CD14-positive monocyte (primary cell): ENCODE results near the gene REV3L. TPM values are rescaled to one million over a fixed set of nuclear protein-coding genes. Genes with fewer than 3 reads are reported as not detected.

Source experiments
- DNase-seq, 3 donors: peaks; one replicate each; pipeline ENCODE4 v3.0.0-alpha.2; 2011 to 2022
- H2AFZ ChIP-seq: 2 replicates; pipeline ENCODE4 v1.6.0; 2012; ENCODE audit warnings: mild to moderate bottlenecking, low read depth, low read length, inconsistent platforms; ENCODE audit not compliant: insufficient read depth, poor library complexity, severe bottlenecking
- H3K27ac ChIP-seq, 2 donors: 1 replicate in 1 of 2; 2 replicates in 1 of 2; pipeline ENCODE4 v1.5.1; 2012 to 2013; ENCODE audit warnings: low read length in 2 of 2, control low read depth in 1 of 2, inconsistent platforms in 1 of 2, low read depth in 1 of 2, mild to moderate bottlenecking in 1 of 2
- H3K27me3 ChIP-seq, 2 donors: one replicate each; pipeline versions ENCODE4 v1.6.0 to v1.6.1; 2011 to 2013; ENCODE audit warnings: low read length in 2 of 2; ENCODE audit not compliant: control insufficient read depth in 2 of 2, insufficient read depth in 2 of 2
- H3K36me3 ChIP-seq, 2 donors: replicated peaks in 1 of 2; 1 replicate in 1 of 2; 2 replicates in 1 of 2; pipeline versions ENCODE4 v1.5.1 to v1.6.1; 2012 to 2013; ENCODE audit warnings: low read length in 2 of 2, control low read depth in 1 of 2, inconsistent platforms in 1 of 2, mild to moderate bottlenecking in 1 of 2; ENCODE audit not compliant: insufficient read depth in 2 of 2, control insufficient read depth in 1 of 2
- H3K4me1 ChIP-seq, 2 donors: 1 replicate in 1 of 2; 2 replicates in 1 of 2; pipeline versions ENCODE4 v1.5.1 to v1.6.1; 2012 to 2013; ENCODE audit warnings: low read length in 2 of 2, control low read depth in 1 of 2, inconsistent platforms in 1 of 2, mild to moderate bottlenecking in 1 of 2, moderate library complexity in 1 of 2; ENCODE audit not compliant: insufficient read depth in 2 of 2, control insufficient read depth in 1 of 2
- H3K4me2 ChIP-seq: replicated peaks from 2 replicates; pipeline ENCODE3; 2012; ENCODE audit warnings: low read length, moderate library complexity, mild to moderate bottlenecking; ENCODE audit not compliant: poor library complexity, severe bottlenecking; ENCODE audit errors: extremely low read depth
- H3K4me3 ChIP-seq, 3 experiments: fragments of 200-600 bp in 1 of 3; sonication (generic) in 1 of 3; replicated peaks in 1 of 3; 1 replicate in 2 of 3; 2 replicates in 1 of 3; pipeline ENCODE4 v1.5.1; 2011 to 2013; ENCODE audit warnings: low read length in 3 of 3, mild to moderate bottlenecking in 3 of 3, control low read depth in 2 of 3, low read depth in 2 of 3, inconsistent platforms in 1 of 3, moderate library complexity in 1 of 3
- H3K79me2 ChIP-seq: 2 replicates; pipeline ENCODE4 v1.6.0; 2012; ENCODE audit warnings: mild to moderate bottlenecking, control low read depth, inconsistent platforms, low read length, moderate library complexity; ENCODE audit not compliant: insufficient read depth
- H3K9ac ChIP-seq: 2 replicates; pipeline ENCODE4 v1.6.0; 2017; ENCODE audit warnings: low read length, mild to moderate bottlenecking; ENCODE audit not compliant: insufficient read depth, poor library complexity, severe bottlenecking
- H3K9me3 ChIP-seq, 2 donors: replicated peaks in 1 of 2; 1 replicate in 1 of 2; 2 replicates in 1 of 2; pipeline versions ENCODE4 v1.5.1 to v1.6.1; 2012 to 2013; ENCODE audit warnings: low read length in 2 of 2, control low read depth in 1 of 2; ENCODE audit not compliant: control insufficient read depth in 1 of 2, insufficient read depth in 1 of 2
- H4K20me1 ChIP-seq: 2 replicates; pipeline ENCODE4 v1.6.0; 2012; ENCODE audit warnings: mild to moderate bottlenecking, low read length, control low read depth, moderate library complexity; ENCODE audit not compliant: insufficient read depth
- H3K27ac Mint-ChIP-seq, 7 donors: one replicate each; pipeline ENCODE4 v1.8.0; 2020; ENCODE audit warnings: mild to moderate bottlenecking in 7 of 7, mixed read lengths in 7 of 7, moderate library complexity in 6 of 7, inconsistent platforms in 2 of 7
- H3K27me3 Mint-ChIP-seq, 3 donors: one replicate each; pipeline ENCODE4 v1.8.0; 2021 to 2022; ENCODE audit warnings: low read depth in 3 of 3, mild to moderate bottlenecking in 3 of 3, mixed read lengths in 3 of 3, moderate library complexity in 3 of 3, inconsistent platforms in 1 of 3
- H3K36me3 Mint-ChIP-seq, 2 donors: one replicate each; pipeline ENCODE4 v1.8.0; 2020; ENCODE audit warnings: mixed read lengths in 2 of 2, inconsistent platforms in 1 of 2, mild to moderate bottlenecking in 1 of 2
- H3K4me1 Mint-ChIP-seq: one replicate; pipeline ENCODE4 v1.8.0; 2020; ENCODE audit warnings: mild to moderate bottlenecking, mixed read lengths
- H3K4me3 Mint-ChIP-seq, 2 donors: one replicate each; pipeline ENCODE4 v1.8.0; 2020; ENCODE audit warnings: mild to moderate bottlenecking in 2 of 2, mixed read lengths in 2 of 2, moderate library complexity in 1 of 2
- H3K9me3 Mint-ChIP-seq, 7 donors: one replicate each; pipeline ENCODE4 v1.8.0; 2020 to 2022; ENCODE audit warnings: mixed read lengths in 7 of 7, mild to moderate bottlenecking in 6 of 7, moderate library complexity in 6 of 7, inconsistent platforms in 2 of 7
- WGBS: methylation state at CpG from one replicate; pipeline ENCODE4 v1.1.5; 2013; ENCODE audit warnings: missing lambda C conversion rate; ENCODE audit not compliant: insufficient coverage; 5-methylcytosine and 5-hydroxymethylcytosine counted together
- intact Hi-C, 2 donors: fragments of 100-400 bp; cut with micrococcal nuclease; formaldehyde crosslinking; loops; one replicate each; pipeline versions ENCODE4 v1.15.0 to v1.15.1; 2023
- polyA plus RNA-seq, 3 donors: library from polyadenylated mRNA; depleted of rRNA in 1 of 3; unstranded in 2 of 3; stranded (reverse) in 1 of 3; fragments of 300-500 nt in 2 of 3; fragments of >200 nt in 1 of 3; fragmentation: Illumina TruSeq in 2 of 3; gene quantifications; 1 replicate in 2 of 3; 2 replicates in 1 of 3; pipeline ENCODE4 v1.2.3, GENCODE V29; 2012 to 2021
- TF ChIP-seq, protein P1 (sequence below): fragments of 200-600 bp; IDR thresholded peaks from one replicate; pipeline ENCODE4 v1.8.0; 2022; ENCODE audit warnings: antibody characterized with exemption, mild to moderate bottlenecking

Gene REV3L
- polyA plus RNA-seq, 3 donors = 3.4 to 5.7 (median 4.9) TPM

DNA sequence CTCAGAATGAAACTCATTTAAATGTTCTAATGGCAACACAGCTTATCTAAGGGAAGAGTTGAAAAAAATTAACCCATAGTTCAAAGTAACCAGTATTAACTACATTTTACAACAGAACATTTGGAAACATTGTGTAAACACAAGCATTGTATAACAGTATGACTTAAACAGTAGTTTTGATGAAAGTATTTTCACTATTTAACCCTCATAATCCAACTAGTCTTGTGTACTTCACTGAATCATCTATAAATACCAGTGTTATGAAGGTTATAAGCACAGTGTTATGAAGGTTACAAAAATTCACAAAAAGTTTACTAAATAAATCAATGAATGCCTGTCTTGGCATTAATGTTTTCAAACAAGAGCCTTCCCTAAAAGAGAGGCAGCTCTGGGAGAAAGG lies 66.5 kb downstream of the REV3L start:
- no peak for DNase-seq
- no peak overlapping the region for H3K27ac ChIP-seq
- peaks cover 16 to 20% of the 10 kb centered on the region in 2 donors for H3K4me1 ChIP-seq
- peaks cover 2 to 9% of the 10 kb centered on the region in 2 donors for H3K36me3 ChIP-seq
- no peak overlapping the region for H3K9ac ChIP-seq
- H3K4me2 ChIP-seq = no peak overlapping the region
- H3K79me2 ChIP-seq = peaks cover 8% of the 10 kb centered on the region
- Mint-ChIP-seq H3K4me1 (peaks cover 17% of the 10 kb centered on the region), H3K27ac (peak overlapping the region in 1 of 7 donors; percentile 12), H3K4me3 (no peak overlapping the region), H3K27me3 (no peaks in the 10 kb centered on the region), H3K36me3 (peaks cover under 1 to 5% of the 10 kb centered on the region in 2 donors), H3K9me3 (no peaks in the 10 kb centered on the region)
- H3K27me3 ChIP-seq = no peaks in the 10 kb centered on the region
- TF ChIP-seq, protein P1, sequence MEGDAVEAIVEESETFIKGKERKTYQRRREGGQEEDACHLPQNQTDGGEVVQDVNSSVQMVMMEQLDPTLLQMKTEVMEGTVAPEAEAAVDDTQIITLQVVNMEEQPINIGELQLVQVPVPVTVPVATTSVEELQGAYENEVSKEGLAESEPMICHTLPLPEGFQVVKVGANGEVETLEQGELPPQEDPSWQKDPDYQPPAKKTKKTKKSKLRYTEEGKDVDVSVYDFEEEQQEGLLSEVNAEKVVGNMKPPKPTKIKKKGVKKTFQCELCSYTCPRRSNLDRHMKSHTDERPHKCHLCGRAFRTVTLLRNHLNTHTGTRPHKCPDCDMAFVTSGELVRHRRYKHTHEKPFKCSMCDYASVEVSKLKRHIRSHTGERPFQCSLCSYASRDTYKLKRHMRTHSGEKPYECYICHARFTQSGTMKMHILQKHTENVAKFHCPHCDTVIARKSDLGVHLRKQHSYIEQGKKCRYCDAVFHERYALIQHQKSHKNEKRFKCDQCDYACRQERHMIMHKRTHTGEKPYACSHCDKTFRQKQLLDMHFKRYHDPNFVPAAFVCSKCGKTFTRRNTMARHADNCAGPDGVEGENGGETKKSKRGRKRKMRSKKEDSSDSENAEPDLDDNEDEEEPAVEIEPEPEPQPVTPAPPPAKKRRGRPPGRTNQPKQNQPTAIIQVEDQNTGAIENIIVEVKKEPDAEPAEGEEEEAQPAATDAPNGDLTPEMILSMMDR = no peak
- H2AFZ ChIP-seq = no peak overlapping the region
- intact Hi-C loops = no loop called here
- H3K9me3 ChIP-seq = no peaks in the 10 kb centered on the region
- H3K4me3 ChIP-seq = no peak overlapping the region
- H4K20me1 ChIP-seq = no peaks in the 10 kb centered on the region

DNA sequence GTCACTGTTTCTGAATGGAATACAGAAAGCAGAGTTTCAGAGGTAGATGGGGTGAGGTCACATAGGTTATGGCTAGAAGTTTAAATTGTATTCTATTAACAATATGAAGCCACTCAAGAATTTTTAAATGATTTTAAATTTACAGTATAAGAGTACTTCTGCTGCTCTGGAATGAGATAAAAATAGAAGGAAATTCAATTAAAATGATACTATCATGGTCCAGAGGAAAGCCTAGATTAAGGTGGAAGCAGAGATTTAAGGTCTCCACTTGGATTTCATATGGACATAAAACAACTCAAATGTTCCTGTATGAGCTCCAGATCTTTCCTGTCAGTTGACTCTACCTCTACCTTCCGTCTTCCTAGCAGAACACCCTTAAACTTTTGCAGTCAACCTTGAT lies 68.6 kb downstream of the REV3L start:
- peaks cover 4% of the 10 kb centered on the region for H3K79me2 ChIP-seq
- 94% methylated on average over 1 of the region's 1 CpG for WGBS
- no peak overlapping the region for H2AFZ ChIP-seq
- peaks cover 2 to 9% of the 10 kb centered on the region in 2 donors for H3K36me3 ChIP-seq
- peaks cover 37 to 41% of the 10 kb centered on the region in 2 donors for H3K4me1 ChIP-seq
- no peaks in the 10 kb centered on the region for H3K9me3 Mint-ChIP-seq
- no peak overlapping the region for H3K4me3 ChIP-seq
- H3K4me1 Mint-ChIP-seq = peaks cover 33% of the 10 kb centered on the region
- no peak overlapping the region for H3K27ac ChIP-seq
- no peaks in the 10 kb centered on the region for H3K27me3 ChIP-seq
- no peaks in the 10 kb centered on the region for H3K9me3 ChIP-seq
- H3K4me3 Mint-ChIP-seq = no peak overlapping the region
- H4K20me1 ChIP-seq = no peaks in the 10 kb centered on the region
- intact Hi-C loops = no loop called here
- H3K9ac ChIP-seq = no peak overlapping the region
- H3K4me2 ChIP-seq = no peak overlapping the region
- TF ChIP-seq, protein P1 = no peak
- H3K27ac Mint-ChIP-seq = no peak overlapping the region
- H3K36me3 Mint-ChIP-seq = peaks cover 0 to 2% of the 10 kb centered on the region in 2 donors
- DNase-seq = no peak
- H3K27me3 Mint-ChIP-seq = no peaks in the 10 kb centered on the region
